Tongue (tissue), 2 donors: Measurements from ENCODE around the gene LYPD5. TPM values are rescaled to one million over a fixed set of nuclear protein-coding genes. Genes with fewer than 3 reads are reported as not detected.
A peak's percentile ranks its signal among the peaks of the same experiment; 100 is the strongest.

ENCODE experiments used
- DNase-seq: peaks from one replicate; pipeline ENCODE4 v3.0.0-alpha.2; 2015
- total RNA-seq: library from RNA; depleted of rRNA; stranded (reverse); fragments of >200 nt; gene quantifications from one replicate; pipeline ENCODE4 v1.2.3, GENCODE V29; 2014

The LYPD5 gene
- total RNA-seq, 1 donor from 2014 or later, result 1.6 TPM

- DNase-seq, result no peak
These were observed 2.2 kb upstream of the LYPD5 start for GRCh38 chr19:43804432-43804831.

GRCh38 chr19:43799502-43800142 lies 2.6 kb downstream of the LYPD5 start:
- peak; percentile 35 for DNase-seq

GRCh38 chr19:43798546-43799409 lies 3.5 kb downstream of the LYPD5 start:
- DNase-seq, result peak; percentile 53

GRCh38 chr19:43798026-43798545 lies 4.2 kb downstream of the LYPD5 start:
- no peak for DNase-seq

- DNase-seq, result no peak
These were observed 4.7 kb downstream of the LYPD5 start for GRCh38 chr19:43797556-43797955.

GRCh38 chr19:43797118-43797517 lies 5.1 kb downstream of the LYPD5 start:
- no peak for DNase-seq

- no peak for DNase-seq
These were observed 11.7 kb downstream of the LYPD5 start for GRCh38 chr19:43790587-43790986.

GRCh38 chr19:43789029-43789428 lies 13.2 kb downstream of the LYPD5 start:
- DNase-seq, result peak; percentile 44

GRCh38 chr19:43786665-43787064 lies 15.6 kb downstream of the LYPD5 start:
- no peak for DNase-seq

GRCh38 chr19:43784981-43785808 lies 17.1 kb downstream of the LYPD5 start:
- DNase-seq, result peak; percentile 70

- DNase-seq, result no peak
These were observed 17.8 kb downstream of the LYPD5 start for GRCh38 chr19:43784241-43784980.

GRCh38 chr19:43783636-43784035 lies 18.6 kb downstream of the LYPD5 start:
- DNase-seq, result no peak

GRCh38 chr19:43782689-43783231 lies 19.5 kb downstream of the LYPD5 start:
- no peak for DNase-seq

- no peak for DNase-seq
These were observed 20.0 kb downstream of the LYPD5 start for GRCh38 chr19:43782311-43782660.

- DNase-seq, result no peak
These were observed 20.5 kb downstream of the LYPD5 start for GRCh38 chr19:43781630-43782310.

- DNase-seq, result no peak
These were observed 21.3 kb downstream of the LYPD5 start, which contains the start of gene KCNN4 for GRCh38 chr19:43780706-43781525. Gene KCNN4 (minus strand): TSS chr19:43780973. CDS start chr19:43780861, 112 bp downstream.

- no peak for DNase-seq
These were observed 22.4 kb downstream of the LYPD5 start for GRCh38 chr19:43779820-43780219.

GRCh38 chr19:43779147-43779819 lies 23.0 kb downstream of the LYPD5 start:
- DNase-seq, result no peak

- DNase-seq, result no peak
These were observed 23.6 kb downstream of the LYPD5 start for GRCh38 chr19:43778651-43779050.
